Aortic smooth muscle cell (primary cell): Measurements from ENCODE around the gene DBP. TPM values are rescaled to one million over a fixed set of nuclear protein-coding genes. Genes with fewer than 3 reads are reported as not detected.

ENCODE experiments used
- total RNA-seq: library from RNA; depleted of rRNA; stranded (reverse); fragments of >200 nt; gene quantifications from 2 replicates; pipeline ENCODE4 v1.2.3, GENCODE V29; 2014

Gene DBP, protein sequence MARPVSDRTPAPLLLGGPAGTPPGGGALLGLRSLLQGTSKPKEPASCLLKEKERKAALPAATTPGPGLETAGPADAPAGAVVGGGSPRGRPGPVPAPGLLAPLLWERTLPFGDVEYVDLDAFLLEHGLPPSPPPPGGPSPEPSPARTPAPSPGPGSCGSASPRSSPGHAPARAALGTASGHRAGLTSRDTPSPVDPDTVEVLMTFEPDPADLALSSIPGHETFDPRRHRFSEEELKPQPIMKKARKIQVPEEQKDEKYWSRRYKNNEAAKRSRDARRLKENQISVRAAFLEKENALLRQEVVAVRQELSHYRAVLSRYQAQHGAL
- total RNA-seq: 6.7 and 10.6 TPM in 2 replicates

DNA sequence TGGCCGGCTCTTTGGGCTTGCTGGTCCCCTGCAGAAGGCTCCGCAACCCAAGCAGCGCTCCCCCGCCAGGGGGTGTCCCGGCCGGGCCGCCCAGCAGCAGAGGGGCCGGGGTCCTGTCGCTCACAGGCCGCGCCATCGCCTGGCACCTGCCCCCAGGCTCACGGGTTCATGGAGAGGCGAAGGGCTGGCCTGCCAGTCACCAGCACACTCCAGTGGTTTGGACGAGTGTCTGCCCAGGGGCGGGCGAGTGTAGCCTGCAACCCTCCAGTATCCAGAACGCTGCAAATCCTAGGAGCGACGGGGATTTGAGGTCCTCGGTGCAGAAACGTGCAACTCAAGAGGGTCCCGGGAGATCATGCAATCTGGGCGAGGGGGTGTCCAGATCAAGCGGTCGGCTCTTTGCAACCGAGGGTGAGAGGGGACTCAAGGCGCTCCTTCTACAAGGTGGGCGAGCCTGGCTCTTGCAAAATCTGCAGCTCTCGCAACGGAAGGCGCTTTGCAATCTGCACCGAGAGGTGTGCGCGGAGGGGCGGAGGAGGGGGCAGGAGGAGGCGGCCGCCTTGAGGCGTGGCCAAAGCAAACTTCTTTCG lies at the start of gene DBP:
Gene DBP (minus strand): TSS at position 521 of the 590 bp plus-strand sequence. CDS start 385 bp downstream, at position 136.

DNA sequence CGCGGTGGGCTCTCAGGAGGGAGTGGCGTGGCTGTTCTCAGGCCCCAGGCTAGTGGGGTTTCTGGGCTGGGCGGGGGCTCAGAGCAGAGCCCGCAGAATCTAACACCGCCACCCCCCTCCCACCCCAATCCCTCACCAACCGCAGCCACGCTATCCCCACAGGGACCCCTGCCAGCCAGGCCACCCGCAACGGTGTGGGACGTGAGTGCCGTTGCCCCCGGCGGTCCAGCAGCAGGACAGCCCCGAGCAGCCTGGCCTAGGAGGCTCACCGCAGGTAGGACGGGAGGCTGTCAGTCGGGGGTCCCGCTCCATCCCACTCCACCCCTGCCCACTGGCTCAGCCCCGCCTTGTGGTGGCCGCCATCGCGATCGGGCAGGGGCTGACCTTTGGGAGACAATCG lies 35.8 kb upstream of the DBP start, which contains the start of gene NTN5:
Gene NTN5 (minus strand): TSS at position 24 of the 400 bp plus-strand sequence. CDS start 2,031 bp downstream, outside the sequence.

DNA sequence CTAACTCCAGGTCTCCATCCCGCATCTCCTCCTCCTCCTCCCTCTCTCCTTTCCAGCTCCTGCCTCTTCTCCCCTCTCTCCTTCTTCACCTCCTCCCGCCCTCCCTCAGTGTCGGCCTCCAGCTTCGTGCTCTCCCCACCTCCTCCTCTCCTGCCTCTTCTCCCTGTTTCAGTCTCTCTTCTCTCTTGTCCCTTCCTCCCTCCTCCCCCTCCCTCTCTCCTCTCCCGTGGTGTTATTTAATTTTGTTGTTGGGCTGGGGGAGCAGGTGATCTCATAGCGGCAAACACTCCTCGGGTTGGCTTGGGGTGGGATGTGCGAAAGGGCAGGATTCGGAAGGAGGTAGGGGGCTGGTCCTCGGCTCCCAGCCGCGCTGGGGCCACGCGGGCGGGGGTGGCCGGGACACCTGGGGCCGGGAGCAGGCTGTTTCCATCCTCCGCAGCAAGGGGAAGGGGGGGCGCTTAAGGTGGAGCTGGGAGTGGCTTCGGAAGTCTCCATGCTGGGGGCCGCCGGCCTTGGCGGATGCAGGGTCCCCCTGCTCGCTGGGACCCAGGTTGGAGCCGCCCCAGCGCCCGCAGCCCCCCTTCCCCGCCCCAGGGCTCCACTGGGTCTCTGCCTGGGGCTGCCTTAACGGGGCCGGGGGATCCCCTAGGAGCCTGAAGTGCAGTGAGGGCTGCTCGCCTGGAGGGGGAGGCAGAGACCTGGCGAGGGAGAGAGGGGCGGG lies 9.0 kb upstream of the DBP start, which contains the start of gene CA11:
Gene CA11 (minus strand): TSS at position 187 of the 721 bp plus-strand sequence. CDS start 555 bp downstream, outside the sequence.

DNA sequence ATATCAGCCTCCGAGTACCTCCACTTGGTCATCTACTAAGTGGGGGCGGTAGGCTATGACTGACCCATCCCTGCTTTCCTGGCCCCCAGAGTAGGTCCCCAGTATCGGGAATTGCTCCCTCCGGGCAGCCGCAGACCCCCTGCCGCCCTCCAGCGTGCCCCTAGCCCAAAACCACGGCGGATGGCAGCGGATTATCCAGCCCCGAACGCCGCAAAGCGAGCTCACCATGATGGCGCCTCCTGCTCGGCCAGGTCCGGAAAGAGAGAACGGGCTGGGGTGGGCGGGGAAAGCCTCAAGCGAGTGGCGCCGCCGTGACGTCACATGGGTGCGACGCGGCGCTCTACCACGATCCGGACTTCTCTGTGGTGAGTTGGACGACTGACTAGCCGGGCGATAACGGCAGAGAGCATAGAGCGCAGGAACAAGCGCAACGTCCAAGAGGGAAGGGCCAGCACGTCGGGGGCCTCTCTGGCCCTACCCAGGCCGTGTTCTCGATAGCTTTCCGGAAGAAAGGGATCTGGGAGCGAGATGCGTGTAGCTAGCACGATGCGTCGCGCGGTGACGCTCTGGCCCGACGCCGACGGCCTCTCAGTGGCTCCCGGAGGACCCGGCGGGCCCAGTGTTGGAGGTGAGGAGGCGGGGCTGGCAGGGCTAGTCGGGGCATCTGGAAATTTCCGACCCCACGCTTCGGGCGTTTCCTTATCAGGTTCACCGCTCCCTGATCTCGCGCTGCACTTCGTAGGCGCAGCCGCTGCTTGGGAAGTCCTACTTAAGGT lies 18.1 kb downstream of the DBP start, which contains the start of the genes RPL18 and SPHK2:
Gene RPL18 (minus strand): TSS at position 263 of the 776 bp plus-strand sequence. CDS start 35 bp downstream, at position 228.
Gene SPHK2 (plus strand): TSS at position 591 of the 776 bp plus-strand sequence. CDS start 1,009 bp downstream, outside the sequence.

DNA sequence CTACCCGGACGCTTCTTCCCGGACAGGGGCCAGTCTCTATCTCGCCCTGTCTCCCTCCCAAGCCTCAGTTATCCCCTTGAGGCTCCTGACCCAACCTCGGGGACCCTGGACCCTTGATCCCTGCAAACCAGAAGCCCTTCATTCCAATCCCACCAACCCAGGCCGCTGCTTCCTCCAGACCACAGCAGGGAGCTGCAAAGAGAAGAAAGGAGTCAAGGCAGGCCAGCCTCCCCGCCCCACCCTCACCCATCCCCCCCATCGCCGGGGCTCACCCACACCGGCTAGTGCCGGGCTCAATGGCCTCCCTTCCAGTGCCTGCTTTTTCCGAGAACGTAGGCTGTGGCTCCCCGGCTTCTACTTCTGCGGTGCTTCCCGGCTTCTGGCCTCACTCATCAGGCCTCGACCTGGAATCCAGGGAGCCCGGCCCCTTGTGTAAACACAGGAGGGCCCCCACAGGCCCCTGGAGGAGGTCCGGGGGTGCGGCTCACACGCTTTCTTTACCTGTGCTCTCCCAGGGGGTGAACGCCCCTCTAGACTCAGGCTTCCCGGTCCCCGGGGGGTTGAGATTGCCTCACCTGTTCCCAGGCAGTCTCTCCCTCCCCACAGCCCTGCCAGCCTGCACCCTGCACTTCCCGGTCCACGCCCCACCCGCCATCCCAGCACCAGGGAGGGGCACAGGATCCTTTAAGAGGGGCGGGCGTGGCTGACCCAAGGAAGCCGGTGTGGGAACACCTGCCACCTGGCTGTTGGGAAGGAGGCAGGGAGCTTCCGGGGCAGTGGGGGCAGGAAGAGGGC lies 22.5 kb downstream of the DBP start, which contains the start of gene FAM83E:
Gene FAM83E (minus strand): TSS at position 641 of the 795 bp plus-strand sequence. CDS start 1,704 bp downstream, outside the sequence.

DNA sequence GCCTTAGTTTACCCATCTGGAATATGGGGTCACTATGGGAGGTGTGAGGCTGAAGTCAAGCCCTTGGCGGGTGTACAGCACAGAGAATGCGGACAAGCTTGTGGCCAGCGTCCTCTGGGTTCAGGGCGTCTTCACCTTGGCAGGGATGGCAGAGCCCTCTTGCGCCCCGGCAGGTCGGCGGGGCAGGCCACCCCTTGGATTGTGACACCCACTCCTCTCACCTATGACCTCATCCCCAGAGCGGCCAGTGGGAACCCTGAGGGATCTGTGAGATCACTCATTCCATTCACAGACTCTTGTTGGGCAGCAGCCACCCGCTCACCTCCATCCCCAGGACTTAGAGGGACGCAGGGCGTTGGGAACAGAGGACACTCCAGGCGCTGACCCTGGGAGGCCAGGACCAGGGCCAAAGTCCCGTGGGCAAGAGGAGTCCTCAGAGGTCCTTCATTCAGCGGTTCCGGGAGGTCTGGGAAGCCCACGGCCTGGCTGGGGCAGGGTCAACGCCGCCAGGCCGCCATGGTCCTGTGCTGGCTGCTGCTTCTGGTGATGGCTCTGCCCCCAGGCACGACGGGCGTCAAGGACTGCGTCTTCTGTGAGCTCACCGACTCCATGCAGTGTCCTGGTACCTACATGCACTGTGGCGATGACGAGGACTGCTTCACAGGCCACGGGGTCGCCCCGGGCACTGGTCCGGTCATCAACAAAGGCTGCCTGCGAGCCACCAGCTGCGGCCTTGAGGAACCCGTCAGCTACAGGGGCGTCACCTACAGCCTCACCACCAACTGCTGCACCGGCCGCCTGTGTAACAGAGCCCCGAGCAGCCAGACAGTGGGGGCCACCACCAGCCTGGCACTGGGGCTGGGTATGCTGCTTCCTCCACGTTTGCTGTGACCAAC lies 30.5 kb downstream of the DBP start, which contains the start of gene SPACA4:
Gene SPACA4 (plus strand): TSS at position 280 of the 896 bp plus-strand sequence. CDS start 237 bp downstream, at position 517.

Other genes starting within 250 kb of the DBP start
- gene KDELR1, start 245.8 kb downstream of the DBP start, total RNA-seq: 46.0 and 66.4 TPM in 2 replicates
- under 0.01 and 0.12 TPM in 2 replicates for gene GRIN2D, start 243.7 kb downstream of the DBP start, total RNA-seq
- 17.2 and 19.7 TPM in 2 replicates for gene GRWD1, start 191.4 kb downstream of the DBP start, total RNA-seq
- 0.25 and 0.26 TPM in 2 replicates for gene KCNJ14, start 181.8 kb downstream of the DBP start, total RNA-seq
- 33.4 and 42.8 TPM in 2 replicates for gene CYTH2, start 168.0 kb downstream of the DBP start, total RNA-seq
- gene LMTK3, start 125.5 kb downstream of the DBP start, total RNA-seq: under 0.01 TPM in 1 of 2 replicates, not detected in the other
- not detected in 2 replicates for gene SULT2B1, start 85.2 kb downstream of the DBP start, total RNA-seq
- not detected in 2 replicates for gene SPACA4, start 30.6 kb downstream of the DBP start, total RNA-seq
- 0.25 and 1.3 TPM in 2 replicates for gene FAM83E, start 22.3 kb downstream of the DBP start, total RNA-seq
- 1,560 and 1,803 TPM in 2 replicates for gene RPL18, start 18.2 kb downstream of the DBP start, total RNA-seq
- 6.6 and 7.6 TPM in 2 replicates for gene SPHK2, start 17.9 kb downstream of the DBP start, total RNA-seq
- 0.93 and 1.1 TPM in 2 replicates for gene CA11, start 8.8 kb upstream of the DBP start, total RNA-seq
- under 0.01 and 0.06 TPM in 2 replicates for gene NTN5, start 35.6 kb upstream of the DBP start, total RNA-seq
- not detected in 2 replicates for gene FUT2, start 58.6 kb upstream of the DBP start, total RNA-seq
- 0.50 and 0.53 TPM in 2 replicates for gene MAMSTR, start 82.3 kb upstream of the DBP start, total RNA-seq
- 1.1 and 2.1 TPM in 2 replicates for gene RASIP1, start 103.2 kb upstream of the DBP start, total RNA-seq
- not detected in 2 replicates for gene IZUMO1, start 109.5 kb upstream of the DBP start, total RNA-seq
- 0.25 and 0.26 TPM in 2 replicates for gene FUT1, start 115.3 kb upstream of the DBP start, total RNA-seq
- gene FGF21, start 118.1 kb upstream of the DBP start, total RNA-seq: not detected in 2 replicates
- 25.0 and 27.4 TPM in 2 replicates for gene BCAT2, start 173.7 kb upstream of the DBP start, total RNA-seq
- gene HSD17B14, start 199.1 kb upstream of the DBP start, total RNA-seq: 1.2 and 4.5 TPM in 2 replicates
- 17.2 and 18.3 TPM in 2 replicates for gene PLEKHA4, start 231.2 kb upstream of the DBP start, total RNA-seq
- 57.1 and 97.7 TPM in 2 replicates for gene PPP1R15A, start 235.0 kb upstream of the DBP start, total RNA-seq